GM21723 (cell line): ENCODE measurements around the gene CTCFL.

Source experiments
- ATAC-seq: cut with Tn5 transposase; IDR thresholded peaks from one replicate; pipeline ENCODE4 v1.9.1; 2021; ENCODE audit warnings: mild to moderate bottlenecking, moderate library complexity; ENCODE audit not compliant: unreplicated experiment

The CTCFL gene

DNA sequence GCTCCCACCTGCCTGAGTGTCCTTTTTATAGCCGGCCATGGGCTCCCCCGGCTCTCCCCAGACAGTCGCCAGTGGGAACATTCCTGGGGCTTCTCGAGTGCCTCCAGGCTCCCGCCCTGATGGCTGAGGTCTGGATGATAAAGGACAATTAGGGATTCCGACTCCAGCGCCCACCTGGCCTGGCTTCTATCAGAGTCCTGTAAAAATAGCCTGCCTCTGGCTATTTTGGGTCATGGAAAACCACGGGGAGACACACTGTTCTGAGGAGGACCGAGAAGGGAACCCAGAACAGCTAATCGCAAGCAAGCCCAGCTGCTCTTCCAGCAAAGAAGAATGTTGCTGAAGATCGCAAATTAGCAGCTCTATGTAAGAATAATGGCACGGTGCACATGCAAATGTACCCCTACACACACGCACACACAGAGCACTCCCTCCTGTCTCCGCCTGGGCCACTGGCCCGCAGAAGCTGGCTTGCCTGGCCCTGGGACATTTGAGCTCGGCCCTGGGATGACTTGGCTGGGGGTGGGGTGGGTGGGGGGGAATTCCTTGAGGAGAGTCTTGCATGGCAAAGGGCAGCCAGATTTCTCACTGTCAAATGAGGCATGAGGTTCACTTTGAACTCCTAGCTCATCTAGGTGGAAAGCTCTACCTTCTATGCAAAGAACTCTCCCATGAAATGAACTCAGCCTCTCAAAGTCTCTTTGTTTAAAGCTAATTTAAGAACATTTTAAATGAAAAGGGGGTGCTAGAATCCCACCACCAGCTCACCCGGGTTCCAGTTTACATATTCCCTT, 55.3 kb downstream of the CTCFL start:
- no peak for ATAC-seq

DNA sequence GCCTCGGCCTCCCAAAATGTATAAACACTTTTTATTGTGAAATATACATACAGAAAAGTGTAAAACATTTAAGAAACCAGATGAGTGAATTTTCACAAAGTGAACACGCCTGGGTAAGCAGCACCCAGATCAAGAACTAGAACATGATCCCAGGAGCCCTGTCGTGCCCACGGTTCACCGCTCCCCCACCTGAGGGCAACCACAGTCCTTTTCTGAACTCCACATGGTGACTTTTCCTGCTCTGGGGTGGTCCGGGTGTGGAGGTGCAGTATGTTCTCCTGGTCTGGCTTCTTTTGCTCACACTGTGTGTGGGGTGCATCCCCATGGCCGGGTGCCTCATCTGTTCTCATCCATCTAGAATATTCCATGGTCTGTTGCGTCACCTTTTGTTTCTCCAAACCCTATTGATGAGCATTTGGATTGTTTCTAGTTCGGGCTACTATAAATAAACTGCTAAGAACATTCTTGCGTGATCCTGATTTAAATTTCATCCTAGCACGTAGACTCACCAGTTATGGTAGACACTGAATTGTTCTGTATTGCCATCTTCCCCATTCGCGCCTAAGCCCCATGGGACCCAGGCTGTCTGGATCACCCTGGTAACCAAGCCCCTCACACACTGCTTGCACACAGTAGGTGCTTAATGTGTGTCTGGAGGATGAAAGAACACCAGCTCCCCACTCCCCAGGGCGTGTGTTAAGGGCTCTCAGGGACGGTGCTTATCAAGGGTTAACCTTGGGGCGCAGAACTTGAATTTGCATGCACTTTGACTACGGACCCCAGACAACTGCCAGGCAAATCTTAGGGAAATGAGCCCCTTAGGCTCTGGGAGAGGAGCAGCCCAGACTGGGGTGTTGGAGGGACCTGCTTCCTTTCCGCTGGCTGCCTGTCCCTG, 56.2 kb downstream of the CTCFL start:
- ATAC-seq, result no peak

DNA sequence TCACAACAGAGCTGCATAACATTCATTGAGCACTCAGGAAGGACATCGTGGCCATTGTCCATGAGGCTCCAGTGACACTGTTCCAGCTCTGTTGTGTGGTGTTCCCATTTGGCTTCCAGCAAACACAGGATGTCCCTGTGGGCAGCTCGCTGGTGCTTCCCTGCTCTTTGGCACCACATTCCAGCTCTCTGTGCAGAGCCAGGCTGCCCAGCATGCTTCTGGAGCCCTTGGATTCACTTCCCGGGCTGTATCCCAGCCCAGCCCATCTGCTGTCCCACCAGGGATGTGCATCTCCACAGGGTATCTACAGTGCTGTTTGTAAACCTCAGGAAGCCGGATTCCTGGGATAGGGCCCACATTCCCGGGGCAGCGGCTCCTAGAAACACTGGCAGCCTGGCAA, 57.2 kb downstream of the CTCFL start:
- ATAC-seq, result no peak

DNA sequence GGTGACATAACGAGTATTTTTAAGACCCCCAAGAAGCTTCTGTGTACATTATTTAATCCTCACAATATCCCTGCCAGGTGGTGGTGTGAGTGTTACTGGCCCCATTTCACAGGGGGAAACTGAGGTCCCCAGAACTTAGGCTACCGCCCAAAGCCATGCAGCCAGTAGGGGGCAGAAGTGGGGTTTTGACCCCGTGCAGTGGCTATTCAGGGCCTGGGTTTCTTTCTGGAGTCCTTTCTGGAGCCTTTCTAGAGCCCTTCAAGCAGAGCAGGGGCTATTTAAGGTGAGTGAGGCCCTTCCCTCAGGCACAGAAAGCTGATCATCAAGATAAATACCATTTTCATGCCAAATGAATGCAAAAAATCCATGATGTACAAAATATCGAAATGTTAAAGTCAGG, 59.0 kb downstream of the CTCFL start:
- no peak for ATAC-seq

DNA sequence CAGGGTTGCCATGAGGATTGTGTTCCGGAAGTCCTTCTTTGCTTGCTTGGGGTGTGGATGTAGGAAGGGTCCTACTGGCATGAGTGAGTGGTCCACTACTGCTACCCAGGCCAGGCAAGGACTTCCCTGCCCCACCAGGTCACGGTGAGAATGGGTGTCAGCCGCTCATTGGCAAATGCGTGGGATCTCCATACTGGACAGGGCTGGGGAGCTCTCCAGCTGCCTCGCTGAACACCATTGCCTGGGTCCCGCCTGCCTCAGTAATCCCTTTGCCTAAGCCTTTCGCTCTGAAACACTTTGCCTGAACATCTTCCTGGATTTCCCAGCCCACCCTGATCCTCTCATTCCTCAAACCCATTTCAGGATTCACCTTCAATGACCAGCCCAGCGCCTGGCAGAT, 59.5 kb downstream of the CTCFL start:
- no peak for ATAC-seq

DNA sequence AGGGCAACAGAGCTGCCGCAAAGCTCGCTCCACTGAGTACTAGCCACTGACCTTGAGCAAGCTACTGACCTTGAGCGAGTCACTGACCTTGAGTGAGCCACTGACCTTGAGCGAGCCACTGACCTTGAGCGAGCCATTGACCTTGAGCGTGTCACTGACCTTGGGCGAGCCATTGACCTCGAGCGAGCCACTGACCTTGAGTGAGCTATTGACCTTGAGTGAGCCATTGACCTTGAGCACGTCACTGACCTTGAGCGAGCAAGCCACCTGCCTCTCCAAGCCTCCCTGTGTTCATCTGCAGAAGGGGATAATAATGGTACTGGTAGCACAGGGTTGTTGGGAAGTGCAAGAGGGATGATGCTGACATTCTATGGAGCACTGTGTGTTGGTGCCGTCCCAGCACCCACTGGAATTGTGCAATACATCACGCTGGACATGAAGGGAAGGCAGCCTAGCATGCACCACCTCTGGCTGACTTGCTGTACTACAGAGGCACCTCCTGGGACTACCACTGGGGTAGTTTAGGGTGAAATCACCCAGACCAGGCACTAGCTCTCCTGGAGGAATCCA, 60.2 kb downstream of the CTCFL start:
- no peak for ATAC-seq

DNA sequence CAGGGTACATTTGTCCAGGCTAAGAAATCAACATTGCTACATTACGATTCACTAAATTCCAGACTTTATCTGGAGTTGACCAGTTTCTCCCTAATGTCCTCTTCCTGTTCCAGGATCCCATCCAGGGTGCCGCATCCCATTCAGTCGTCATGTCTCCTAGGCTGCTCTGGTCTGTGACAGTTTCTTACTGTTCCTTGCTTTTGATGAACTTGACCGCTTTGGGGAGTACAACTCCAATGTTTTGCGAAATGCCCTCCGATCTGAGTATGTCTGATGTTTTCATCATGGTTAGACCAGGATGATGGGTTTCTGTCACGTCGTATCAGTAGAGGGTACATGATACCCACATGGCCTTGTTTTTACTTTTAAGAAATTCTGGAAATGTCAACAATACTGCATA, 62.2 kb downstream of the CTCFL start:
- ATAC-seq, result no peak

DNA sequence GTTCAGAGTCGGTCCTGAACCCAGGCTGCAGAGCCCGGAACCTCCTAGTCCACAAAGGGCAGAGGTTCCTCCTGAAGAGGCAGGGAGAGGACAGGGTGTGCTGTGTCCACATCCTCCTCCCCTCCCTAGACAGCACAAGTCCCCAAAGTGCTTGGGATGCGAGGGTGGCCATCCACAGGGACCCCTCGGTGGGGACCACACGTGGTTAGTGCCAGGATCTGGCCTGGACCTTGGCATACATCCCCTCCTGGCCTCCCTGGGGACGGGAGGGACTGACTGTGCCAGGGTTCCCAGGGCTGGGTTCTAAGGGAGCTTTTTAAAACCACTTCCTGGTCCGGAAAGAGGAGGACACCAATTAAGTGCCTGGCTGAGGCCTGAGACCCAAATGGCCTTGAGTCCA, 63.2 kb downstream of the CTCFL start:
- no peak for ATAC-seq

DNA sequence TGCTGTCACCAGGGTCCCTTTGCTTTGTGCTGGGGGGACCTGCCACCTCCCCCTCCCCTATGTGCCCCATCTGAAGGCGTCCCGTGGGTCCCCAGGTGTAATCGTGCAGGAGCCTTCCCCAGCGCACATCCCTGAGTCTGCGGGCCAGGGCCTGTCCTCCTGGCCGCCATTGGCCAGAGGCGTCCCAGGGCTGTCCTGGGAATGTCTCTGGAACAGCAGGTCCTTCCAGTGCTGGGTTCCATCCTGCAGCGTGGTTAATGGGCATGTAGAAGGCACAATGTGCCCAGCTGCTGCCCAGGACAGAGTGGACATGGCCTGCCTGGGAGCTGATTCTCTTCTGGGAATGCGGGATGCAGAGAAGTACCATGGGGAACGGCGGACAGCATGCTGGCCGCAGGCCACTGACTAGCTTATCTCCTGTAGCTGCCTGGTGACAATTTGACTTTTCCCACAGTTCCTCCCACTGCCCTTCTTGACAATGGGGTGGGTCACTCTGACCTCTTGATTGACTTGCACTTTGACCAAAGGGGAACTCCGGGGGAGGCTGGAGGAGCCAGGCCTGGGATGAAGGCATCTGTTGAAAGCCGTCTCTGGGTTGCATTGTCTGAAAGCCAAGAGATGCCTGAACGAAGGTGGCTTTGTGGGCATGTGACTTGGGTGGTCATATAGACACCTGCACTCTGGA, 64.0 kb downstream of the CTCFL start:
- no peak for ATAC-seq

DNA sequence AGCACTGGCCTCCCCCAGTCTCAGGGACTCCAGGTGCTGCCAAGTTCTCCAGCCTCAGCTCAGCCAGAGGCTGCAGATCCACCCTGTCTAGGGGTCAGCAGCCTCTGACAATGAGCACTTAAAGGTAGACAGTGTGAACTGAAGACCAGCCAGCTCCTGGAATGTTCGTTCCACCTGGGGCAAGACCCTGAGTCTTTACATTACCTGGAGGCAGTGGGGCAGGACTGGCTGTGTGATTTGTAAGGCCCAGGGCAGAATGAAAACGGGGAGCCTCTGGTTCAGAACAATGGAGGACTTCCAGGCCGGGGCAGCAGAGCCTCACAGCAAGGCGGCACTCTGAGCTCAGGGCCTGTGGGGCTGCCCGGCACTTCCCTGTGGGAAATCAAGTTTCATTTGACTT, 65.0 kb downstream of the CTCFL start:
- ATAC-seq, result no peak

DNA sequence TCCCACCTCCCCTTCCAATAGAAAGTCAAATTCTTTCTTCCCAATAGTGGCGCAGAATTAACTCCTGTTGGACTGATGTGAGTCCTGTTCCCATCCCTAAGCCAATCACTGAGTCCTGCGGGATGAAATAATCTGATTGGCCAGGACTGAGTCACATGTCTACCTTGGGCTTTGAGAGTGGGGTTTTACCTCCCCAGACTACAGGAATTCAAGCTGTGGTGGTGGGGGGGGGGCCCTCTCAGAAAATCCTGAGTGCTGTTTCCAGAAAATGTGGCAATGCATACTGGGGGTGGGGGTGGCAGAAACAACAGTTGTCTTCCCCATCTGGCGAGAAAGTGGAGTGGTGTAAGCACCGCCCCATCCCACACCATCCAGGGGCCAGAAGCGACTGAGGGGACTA, 65.7 kb downstream of the CTCFL start:
- ATAC-seq, result no peak

DNA sequence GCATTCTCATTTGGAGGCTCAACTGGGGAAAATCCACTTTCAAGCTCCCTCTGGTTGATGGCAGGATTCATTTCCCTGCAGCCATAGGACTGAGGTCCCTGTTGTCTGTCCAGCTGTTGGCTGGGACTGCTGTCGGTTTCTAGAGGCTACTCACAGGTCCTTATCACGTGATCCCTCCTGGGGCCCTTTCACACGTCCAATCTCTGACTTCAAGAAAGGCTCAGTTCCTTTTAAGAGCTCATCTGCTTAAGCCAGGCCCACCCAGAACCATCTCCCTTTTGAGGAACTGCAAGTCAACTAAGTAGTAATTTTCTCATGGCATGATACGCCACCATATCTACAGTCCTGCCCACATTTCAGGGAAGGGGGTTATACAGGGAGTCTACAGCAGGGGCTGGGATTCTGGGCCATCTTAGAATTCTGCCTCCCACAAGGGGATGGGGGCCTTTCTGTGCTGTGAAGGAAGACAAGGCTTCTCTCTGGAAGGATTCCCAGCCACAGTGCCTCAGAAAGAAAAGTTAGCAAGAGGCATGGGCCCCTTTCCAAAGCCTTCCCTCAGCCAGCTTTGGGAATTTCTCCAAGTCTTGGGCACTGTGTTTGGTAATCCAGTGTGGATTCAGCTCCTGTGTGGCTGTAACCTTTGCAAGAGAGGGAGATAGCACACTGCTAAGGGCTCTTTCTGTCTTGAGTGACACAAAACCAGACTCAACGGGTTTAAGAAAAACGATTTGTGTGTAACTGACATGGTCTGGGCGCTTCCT, 66.4 kb downstream of the CTCFL start:
- no peak for ATAC-seq

DNA sequence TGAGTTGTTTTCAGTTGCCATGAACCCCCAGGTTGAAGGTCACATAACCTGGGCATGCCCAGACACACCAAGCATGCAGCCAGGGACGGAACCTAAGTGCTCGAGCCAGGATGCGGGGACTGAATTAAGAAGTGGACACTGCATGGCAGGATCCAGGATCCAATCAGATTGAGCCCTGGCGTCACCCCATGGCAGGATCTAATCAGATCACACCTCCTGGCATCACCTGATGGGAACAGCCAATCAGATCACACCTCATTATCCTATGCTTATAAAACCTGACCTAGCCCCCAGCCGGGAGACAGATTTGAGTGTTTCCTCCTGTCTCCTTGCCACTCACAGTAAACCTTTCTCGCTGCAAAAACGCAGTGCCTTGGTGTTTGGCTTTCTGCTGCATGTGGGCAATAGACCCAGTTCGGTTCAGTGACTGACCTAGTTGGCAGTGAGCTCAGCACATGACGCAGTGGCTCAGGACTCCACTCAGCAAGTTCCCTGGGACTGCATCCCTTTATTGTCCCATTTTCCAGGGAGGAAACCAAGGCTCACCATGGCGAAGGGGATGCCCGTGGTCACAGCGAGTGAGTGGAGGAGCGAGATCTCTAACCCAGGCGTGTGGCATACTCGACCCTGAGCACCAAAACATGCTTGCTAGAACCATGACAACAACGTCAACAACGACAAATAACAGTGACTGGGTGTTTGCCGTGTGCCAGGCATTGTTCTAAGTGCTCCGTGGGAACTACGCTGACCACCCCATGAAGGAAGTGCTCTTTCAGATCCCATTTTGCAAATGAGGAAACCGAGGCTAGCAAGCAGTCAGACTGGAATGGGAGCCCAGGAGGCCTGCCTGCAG, 67.5 kb downstream of the CTCFL start:
- ATAC-seq, result no peak

DNA sequence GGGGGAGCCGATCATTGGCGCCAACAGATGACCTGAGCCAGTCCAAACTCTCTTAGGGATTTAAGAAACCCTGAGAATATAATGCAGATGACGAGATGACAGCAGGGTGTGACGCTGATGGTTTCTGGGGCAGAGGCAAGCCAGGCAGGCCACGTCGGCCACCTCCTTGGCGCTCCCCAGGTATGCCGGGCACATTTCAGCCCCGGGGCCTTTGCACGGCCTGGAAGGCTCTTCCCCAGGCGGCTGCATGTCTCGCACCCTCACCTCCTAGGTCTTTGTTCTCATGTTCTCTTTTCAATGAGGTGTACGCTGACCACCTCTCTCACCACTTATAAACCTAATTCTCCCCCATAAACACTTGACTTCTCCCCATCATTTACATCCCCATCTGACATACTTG, 68.8 kb downstream of the CTCFL start:
- no peak for ATAC-seq

DNA sequence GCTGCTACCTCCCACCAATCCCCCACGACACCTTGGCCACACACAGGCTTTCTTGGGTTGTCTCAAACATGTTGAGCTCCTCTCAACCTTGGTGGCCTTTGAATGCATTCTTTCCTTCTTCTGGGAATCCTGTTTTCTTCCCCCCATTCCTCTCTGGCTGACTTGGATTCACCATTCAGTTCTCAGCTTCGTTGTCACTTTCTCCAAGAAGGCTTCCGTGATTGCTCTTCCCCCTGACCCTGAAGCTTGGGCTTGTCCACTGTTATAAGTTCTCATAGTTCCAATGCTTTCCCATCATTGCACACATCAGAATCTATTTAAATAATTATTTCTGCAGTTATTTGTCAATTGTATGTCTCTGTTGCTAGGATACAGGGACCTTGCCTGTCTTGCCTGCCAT, 69.6 kb downstream of the CTCFL start:
- no peak for ATAC-seq

DNA sequence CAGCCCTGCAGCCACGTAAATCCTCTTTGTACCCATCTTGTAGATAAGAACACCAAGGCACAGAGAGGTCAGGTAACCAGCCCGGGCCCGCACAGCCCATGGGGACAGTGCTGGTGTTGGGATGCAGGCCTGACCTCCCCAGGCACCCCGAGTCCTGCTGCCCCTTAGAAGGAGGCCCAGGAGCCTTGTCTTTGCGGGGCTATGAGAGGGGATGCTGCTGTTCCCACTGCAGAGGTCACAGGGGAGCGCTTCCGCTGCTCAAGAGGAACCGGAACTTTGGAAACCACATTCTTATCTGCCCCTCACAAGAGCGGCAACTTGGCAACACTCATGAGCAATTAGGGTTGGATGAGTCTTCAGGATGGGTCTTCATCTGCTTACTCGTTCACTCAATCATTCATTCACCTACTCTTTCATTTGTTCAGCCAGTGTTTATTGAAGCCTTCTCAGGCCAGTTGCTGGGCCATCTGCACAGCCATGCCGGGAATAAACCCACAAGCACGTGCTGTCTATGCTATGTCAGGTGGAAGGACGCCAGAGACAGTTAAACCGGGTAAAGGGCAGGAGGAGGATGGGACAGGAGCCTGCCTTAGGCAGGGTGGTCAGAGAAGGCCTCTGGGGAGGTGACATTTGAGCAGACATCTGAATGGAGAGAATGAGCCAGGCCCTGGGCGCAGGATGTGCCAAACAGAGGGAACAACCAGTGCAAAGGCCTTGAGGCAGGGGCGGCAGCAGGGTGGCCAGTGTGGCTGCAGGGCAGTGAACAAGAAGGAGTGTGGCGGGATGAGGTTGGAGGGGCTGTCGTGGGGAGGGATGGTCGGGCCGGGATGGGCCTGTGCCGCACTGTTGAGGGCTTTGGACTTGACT, 72.9 kb downstream of the CTCFL start:
- ATAC-seq, result no peak

DNA sequence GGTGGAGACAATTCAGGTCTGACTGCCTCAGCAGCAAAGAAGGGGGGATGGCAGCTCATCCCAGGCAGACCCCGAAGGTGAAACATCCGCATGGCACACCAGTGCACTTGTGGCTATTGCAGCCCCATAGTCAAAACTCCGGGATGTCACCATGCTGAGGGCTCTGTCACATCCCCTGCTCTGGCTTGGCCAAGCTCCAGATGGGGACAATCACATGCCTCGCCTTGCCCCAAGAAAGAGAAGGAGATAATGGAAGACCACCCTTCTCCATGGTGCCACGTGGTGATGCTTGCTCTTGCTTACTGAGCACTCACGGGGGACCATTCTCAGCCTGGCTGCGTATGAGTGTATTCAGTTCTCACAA, 73.5 kb downstream of the CTCFL start:
- ATAC-seq, result no peak

DNA sequence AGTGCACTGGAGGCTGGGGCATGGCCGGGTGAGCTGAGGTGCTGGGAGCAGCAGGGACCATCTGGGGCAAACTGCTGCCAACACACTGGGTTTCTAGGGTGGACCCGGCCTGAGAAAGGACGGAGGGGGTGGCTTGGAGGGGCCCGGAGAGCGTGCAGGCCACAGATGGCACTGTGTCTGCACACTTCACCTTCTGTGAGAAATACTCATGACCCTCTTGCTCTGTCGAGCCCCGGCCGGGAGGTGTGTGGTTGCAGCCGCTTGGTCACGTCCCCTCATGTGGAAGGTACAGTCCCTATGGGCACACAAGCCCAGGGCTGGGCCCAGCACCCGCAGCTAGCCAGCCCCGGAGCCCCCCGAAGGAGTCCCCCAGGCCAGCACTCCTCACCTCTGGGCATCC, 74.0 kb downstream of the CTCFL start:
- ATAC-seq, result peak; percentile 28

DNA sequence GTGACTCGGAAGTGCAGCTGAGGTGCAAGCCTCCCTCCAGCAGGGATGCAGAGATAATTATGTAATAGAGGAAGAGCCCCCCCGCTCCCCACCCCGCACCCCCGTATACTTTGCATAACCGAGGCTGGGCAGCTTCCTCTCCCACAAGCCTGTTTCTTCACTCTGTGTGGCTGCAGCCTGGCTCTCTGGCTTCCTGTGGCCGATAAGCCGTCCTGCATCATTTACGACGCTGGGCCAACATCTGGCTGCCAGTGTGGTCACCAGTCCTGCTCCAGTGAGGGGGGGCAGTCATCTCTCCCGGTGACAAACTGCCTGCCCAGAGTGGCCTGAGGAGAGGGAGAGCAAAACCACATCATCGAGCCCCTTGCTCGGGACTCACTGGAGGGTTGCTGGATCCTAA, 74.5 kb downstream of the CTCFL start:
- ATAC-seq, result peak; percentile 84
